Breast epithelium (tissue), 4 donors: ENCODE results near the gene CDH4. TPM values are rescaled to one million over a fixed set of nuclear protein-coding genes. Genes with fewer than 3 reads are reported as not detected.

ENCODE experiments used
- DNase-seq, 2 donors: peaks; one replicate each; pipeline ENCODE4 v3.0.0-alpha.2; 2019; ENCODE audit warnings: low spot score in 2 of 2
- H3K27ac ChIP-seq, 2 donors: fragments of 200-600 bp; sonication (generic) in 1 of 2; one replicate each; pipeline ENCODE4 v1.5.1; 2016 to 2019; ENCODE audit warnings: mild to moderate bottlenecking in 1 of 2
- H3K27me3 ChIP-seq, 2 donors: fragments of 200-600 bp; sonication (generic) in 1 of 2; one replicate each; pipeline versions ENCODE4 v1.5.1 to v1.6.0; 2017 to 2019; ENCODE audit warnings: control low read depth in 1 of 2, mild to moderate bottlenecking in 1 of 2
- H3K36me3 ChIP-seq: fragments of 200-600 bp; one replicate; pipeline ENCODE4 v1.5.1; 2019
- H3K4me1 ChIP-seq, 2 donors: fragments of 200-600 bp; sonication (generic); one replicate each; pipeline ENCODE4 v1.5.1; 2016 to 2019; ENCODE audit warnings: control low read depth in 1 of 2
- H3K4me3 ChIP-seq, 3 donors: fragments of 200-600 bp; sonication (generic); 1 replicate in 2 of 3; 2 replicates in 1 of 3; pipeline ENCODE4 v1.5.1; 2016 to 2019; ENCODE audit warnings: mild to moderate bottlenecking in 3 of 3, moderate library complexity in 2 of 3
- H3K9me3 ChIP-seq, 2 donors: fragments of 200-600 bp; sonication (generic) in 1 of 2; one replicate each; pipeline ENCODE4 v1.5.1; 2016 to 2019; ENCODE audit warnings: control low read depth in 1 of 2
- POLR2A ChIP-seq: fragments of 450-650 bp; IDR thresholded peaks from one replicate; pipeline ENCODE4 v1.6.1; 2016; ENCODE audit warnings: antibody characterized with exemption, mild to moderate bottlenecking, moderate library complexity
- POLR2AphosphoS5 ChIP-seq, 3 donors: sonication (generic); formaldehyde crosslinking; IDR thresholded peaks; one replicate each; pipeline ENCODE4 v1.6.1; 2017; ENCODE audit warnings: antibody characterized with exemption in 3 of 3
- intact Hi-C: fragments of 100-400 bp; cut with DNase I; formaldehyde crosslinking; loops from one replicate; pipeline ENCODE4 v1.15.1; 2023; ENCODE audit warnings: low total_unique reads
- total RNA-seq, 3 donors: library from RNA; depleted of rRNA; stranded (reverse); fragments of >200 nt; gene quantifications; one replicate each; pipeline ENCODE4 v1.1.0, GENCODE V29; 2016
- TF ChIP-seq, protein P1 (sequence below), 3 donors: fragments of 450-650 bp; IDR thresholded peaks; one replicate each; pipeline ENCODE4 v1.5.1; 2016 to 2017; ENCODE audit warnings: antibody characterized with exemption in 3 of 3, mild to moderate bottlenecking in 3 of 3, moderate library complexity in 3 of 3

The CDH4 gene
- total RNA-seq, 3 donors from 2014 or later, result under 0.01 TPM; not detected in 2

GRCh38 chr20:61754976-61755778 lies 503.1 kb downstream of the CDH4 start:
- Histone ChIP-seq H3K4me1 (no peaks in the 10 kb centered on the region), H3K27me3 (peaks cover 0 to 6% of the 10 kb centered on the region in 2 donors), H3K4me3 (no peak overlapping the region), H3K9me3 (peaks cover 0 to 14% of the 10 kb centered on the region in 2 donors), H3K36me3 (no peaks in the 10 kb centered on the region), H3K27ac (no peak overlapping the region)
- intact Hi-C loops, result no loop called here
- peak in 1 of 2 donors; percentile 22 for DNase-seq
- TF ChIP-seq POLR2A (no peak), POLR2AphosphoS5 (IDR thresholded peaks at IDR 0.05) (no peak)
- TF ChIP-seq, protein P1, sequence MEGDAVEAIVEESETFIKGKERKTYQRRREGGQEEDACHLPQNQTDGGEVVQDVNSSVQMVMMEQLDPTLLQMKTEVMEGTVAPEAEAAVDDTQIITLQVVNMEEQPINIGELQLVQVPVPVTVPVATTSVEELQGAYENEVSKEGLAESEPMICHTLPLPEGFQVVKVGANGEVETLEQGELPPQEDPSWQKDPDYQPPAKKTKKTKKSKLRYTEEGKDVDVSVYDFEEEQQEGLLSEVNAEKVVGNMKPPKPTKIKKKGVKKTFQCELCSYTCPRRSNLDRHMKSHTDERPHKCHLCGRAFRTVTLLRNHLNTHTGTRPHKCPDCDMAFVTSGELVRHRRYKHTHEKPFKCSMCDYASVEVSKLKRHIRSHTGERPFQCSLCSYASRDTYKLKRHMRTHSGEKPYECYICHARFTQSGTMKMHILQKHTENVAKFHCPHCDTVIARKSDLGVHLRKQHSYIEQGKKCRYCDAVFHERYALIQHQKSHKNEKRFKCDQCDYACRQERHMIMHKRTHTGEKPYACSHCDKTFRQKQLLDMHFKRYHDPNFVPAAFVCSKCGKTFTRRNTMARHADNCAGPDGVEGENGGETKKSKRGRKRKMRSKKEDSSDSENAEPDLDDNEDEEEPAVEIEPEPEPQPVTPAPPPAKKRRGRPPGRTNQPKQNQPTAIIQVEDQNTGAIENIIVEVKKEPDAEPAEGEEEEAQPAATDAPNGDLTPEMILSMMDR (IDR thresholded peaks at IDR 0.05), result no peak

DNA sequence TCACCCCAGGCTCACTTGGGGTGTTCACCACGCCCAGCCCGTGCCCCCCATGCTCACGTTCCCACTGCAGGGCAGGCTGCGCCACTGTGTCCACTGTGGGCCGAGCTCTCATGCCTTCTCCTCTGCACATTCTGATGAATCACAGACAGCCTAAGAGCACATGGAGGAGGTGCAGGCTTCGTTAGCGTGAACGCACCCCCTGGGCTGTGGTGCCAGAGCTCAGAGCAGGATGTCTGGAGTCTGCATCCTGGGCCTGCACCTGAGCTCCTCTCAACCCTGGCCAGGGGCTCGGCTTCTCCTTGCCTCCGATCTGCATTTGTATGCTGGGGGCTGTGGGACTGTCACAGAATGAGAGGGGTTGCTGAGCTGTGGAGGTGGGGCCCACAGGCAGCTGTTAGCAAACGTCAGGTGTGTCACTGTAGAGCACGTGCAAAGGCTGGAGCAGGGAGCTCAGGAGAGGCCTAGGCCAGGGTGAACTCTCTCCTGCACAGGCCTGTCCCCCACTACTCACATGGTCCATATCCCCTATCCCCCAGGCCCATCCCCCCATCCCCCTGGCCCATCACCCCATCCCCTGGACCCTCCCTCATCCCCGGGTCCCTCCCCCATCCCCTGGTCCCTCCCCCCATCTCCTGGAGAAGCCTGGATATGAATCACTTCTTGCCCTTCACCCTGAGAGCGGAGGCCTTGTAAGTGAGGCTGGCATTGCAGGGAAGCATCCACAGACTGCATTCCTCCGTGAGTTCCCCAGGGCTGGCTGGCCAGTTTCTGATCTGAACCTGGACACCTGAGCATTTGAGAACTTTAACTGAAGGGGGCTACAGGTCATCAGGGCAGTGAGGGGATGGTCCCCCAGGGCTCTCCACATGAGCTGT lies 504.1 kb downstream of the CDH4 start:
- TF ChIP-seq POLR2A, result no peak
- no peak for TF ChIP-seq POLR2AphosphoS5 (IDR thresholded peaks at IDR 0.05)
- TF ChIP-seq, protein P1 (IDR thresholded peaks at IDR 0.05), result no peak
- DNase-seq, result peak in 1 of 2 donors; percentile 47
- intact Hi-C loops, result no loop called here
- no peaks in the 10 kb centered on the region for H3K4me1 ChIP-seq
- H3K4me3 ChIP-seq, result no peak overlapping the region
- no peaks in the 10 kb centered on the region for H3K36me3 ChIP-seq
- H3K9me3 ChIP-seq, result peaks cover 0 to 6% of the 10 kb centered on the region in 2 donors
- no peak overlapping the region for H3K27ac ChIP-seq
- H3K27me3 ChIP-seq, result peaks cover 0 to 11% of the 10 kb centered on the region in 2 donors

GRCh38 chr20:61756966-61757677 lies 505.1 kb downstream of the CDH4 start:
- Histone ChIP-seq H3K9me3 (no peaks in the 10 kb centered on the region), H3K4me3 (no peak overlapping the region), H3K36me3 (no peaks in the 10 kb centered on the region), H3K27me3 (peaks cover 0 to 11% of the 10 kb centered on the region in 2 donors), H3K27ac (no peak overlapping the region), H3K4me1 (no peaks in the 10 kb centered on the region)
- intact Hi-C loops, result no loop called here
- peak in 1 of 2 donors; percentile 38 for DNase-seq
- no peak for TF ChIP-seq POLR2A
- no peak for TF ChIP-seq POLR2AphosphoS5 (IDR thresholded peaks at IDR 0.05)
- TF ChIP-seq, protein P1 (IDR thresholded peaks at IDR 0.05), result no peak

DNA sequence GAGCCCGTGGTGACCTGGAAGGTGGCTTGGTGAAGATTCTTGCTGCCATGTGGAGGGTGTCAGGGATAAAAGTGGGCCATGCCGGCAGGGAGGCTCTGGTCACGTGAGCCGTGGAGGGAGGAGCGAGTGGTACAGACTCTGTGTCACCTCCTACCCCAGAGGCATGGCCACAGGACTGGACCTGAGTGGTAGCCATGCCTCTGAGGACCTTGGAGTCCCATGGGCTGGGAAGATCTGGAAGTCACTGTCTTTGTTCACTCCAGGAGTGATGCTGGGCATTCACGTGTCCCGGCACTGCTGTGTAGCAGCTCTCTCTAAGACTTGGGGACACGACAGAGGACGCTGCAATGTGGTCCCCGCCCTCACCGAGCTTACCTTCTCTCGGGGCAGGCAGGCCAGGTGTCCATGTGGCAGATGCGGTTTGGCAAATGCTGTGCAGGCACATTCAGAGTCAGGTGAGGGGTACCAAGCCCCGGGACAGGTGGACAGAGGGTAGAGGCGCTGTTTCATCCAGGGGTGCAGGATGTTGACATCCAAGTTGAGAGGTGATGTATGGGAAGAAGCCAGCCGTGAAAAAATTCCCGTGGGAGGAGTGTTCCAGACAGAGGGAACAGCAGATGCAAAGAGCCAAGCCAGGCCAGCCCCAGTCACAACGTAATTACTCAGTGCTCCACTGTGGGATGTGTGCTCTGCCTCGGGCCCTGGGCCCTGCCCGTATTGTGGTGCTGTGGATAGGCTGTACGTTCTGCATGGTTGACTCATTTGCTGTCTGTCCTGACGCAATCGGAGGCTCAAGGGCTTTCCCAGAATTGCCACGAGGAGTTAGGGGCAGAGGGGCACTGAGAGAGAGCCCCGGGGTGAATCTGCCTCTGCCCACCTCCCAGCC lies 505.9 kb downstream of the CDH4 start:
- Histone ChIP-seq H3K4me3 (no peak overlapping the region), H3K27ac (no peak overlapping the region), H3K27me3 (peaks cover 0 to 16% of the 10 kb centered on the region in 2 donors), H3K36me3 (no peaks in the 10 kb centered on the region), H3K4me1 (no peaks in the 10 kb centered on the region), H3K9me3 (no peaks in the 10 kb centered on the region)
- DNase-seq, result peak in 1 of 2 donors; percentile 31
- TF ChIP-seq POLR2A (no peak), POLR2AphosphoS5 (IDR thresholded peaks at IDR 0.05) (no peak)
- TF ChIP-seq, protein P1 (IDR thresholded peaks at IDR 0.05), result no peak
- intact Hi-C loops, result no loop called here
